HCT116 (cell line): ENCODE measurements around the gene RELCH. TPM values are rescaled to one million over a fixed set of nuclear protein-coding genes. Genes with fewer than 3 reads are reported as not detected.

Source experiments
- ATAC-seq: fragments of 200-7000 bp; cut with Tn5 transposase; 2 replicates; pipeline ENCODE4 v1.9.1; 2020; ENCODE audit warnings: mild to moderate bottlenecking, moderate library complexity
- BruUV-seq: library from RNA; stranded (reverse); fragments of 400-500 nt; replicated peaks from 2 replicates; lab custom pipeline; 2021; lab: Mats Ljungman, UMichigan
- CTCF ChIA-PET: fragments of 300-600 bp; sonication (Branson Sonifier 250); formaldehyde crosslinking; loops from one replicate; lab custom pipeline; 2021; ENCODE audit warnings: antibody characterized with exemption; lab: Charles Lee
- POLR2A ChIA-PET: fragments of 300-600, 350-600 bp; sonication (Branson Sonifier 250); formaldehyde crosslinking; loops from one replicate; lab custom pipeline; 2021; ENCODE audit warnings: antibody characterized with exemption; lab: Charles Lee
- RAD21 ChIA-PET, 2 experiments: fragments of 300-600 bp; sonication (Branson Sonifier 250); formaldehyde crosslinking; loops; one replicate each; lab custom pipeline; 2023; ENCODE audit warnings: low total read pairs in 2 of 2; ENCODE audit not compliant: uncharacterized antibody in 2 of 2, unreplicated experiment in 2 of 2, low non-redundant PET in 1 of 2; lab: Charles Lee
- DNase-seq: peaks from one replicate; pipeline ENCODE4 v3.0.0-alpha.2; 2010; ENCODE audit warnings: low read depth, low spot score
- H2AFZ ChIP-seq: fragments of 200-600 bp; shearing (Covaris generic), sonication (generic); 2 replicates; pipeline ENCODE4 v1.6.1; 2017; ENCODE audit warnings: low read depth, mixed run types, mixed read lengths, antibody characterized with exemption, low read length; ENCODE audit not compliant: poor library complexity, severe bottlenecking
- H3K27ac ChIP-seq: 2 replicates; pipeline ENCODE4 v1.5.1; 2012; ENCODE audit warnings: low read depth, low read length
- H3K27me3 ChIP-seq: fragments of 200-600 bp; sonication (generic); 2 replicates; pipeline ENCODE4 v1.6.1; 2016; ENCODE audit warnings: mixed run types, low read length, mixed read lengths; ENCODE audit not compliant: insufficient read depth
- H3K36me3 ChIP-seq, 2 experiments: fragments of 200-500 bp in 1 of 2; fragments of 200-600 bp in 1 of 2; sonication (Bioruptor generic) in 1 of 2; sonication (generic) in 1 of 2; 2 replicates each; pipeline versions ENCODE4 v1.5.1 to v1.6.1; 2014 to 2016; ENCODE audit warnings: low read length in 2 of 2, inconsistent platforms in 1 of 2, mixed read lengths in 1 of 2, mixed run types in 1 of 2; ENCODE audit not compliant: insufficient read depth in 2 of 2, control insufficient read depth in 1 of 2
- H3K4me1 ChIP-seq, 2 experiments: fragments of 200-600 bp in 1 of 2; sonication (generic) in 1 of 2; 2 replicates each; pipeline versions ENCODE4 v1.5.1 to v1.6.1; 2012 to 2017; ENCODE audit warnings: low read length in 2 of 2, inconsistent platforms in 1 of 2, mild to moderate bottlenecking in 1 of 2, mixed read lengths in 1 of 2, mixed run types in 1 of 2, moderate library complexity in 1 of 2; ENCODE audit not compliant: insufficient read depth in 2 of 2, control insufficient read depth in 1 of 2
- H3K4me2 ChIP-seq: fragments of 200-600 bp; sonication (generic); 2 replicates; pipeline ENCODE4 v1.6.1; 2017; ENCODE audit warnings: mixed run types, low read length, mixed read lengths
- H3K4me3 ChIP-seq, 2 experiments: fragments of 200-600 bp in 1 of 2; sonication (generic) in 1 of 2; replicated peaks in 1 of 2; 2 replicates each; pipeline ENCODE4 v1.5.1; 2011 to 2016; ENCODE audit warnings: low read length in 2 of 2, control low read depth in 1 of 2, low read depth in 1 of 2, mild to moderate bottlenecking in 1 of 2, mixed read lengths in 1 of 2, mixed run types in 1 of 2
- H3K79me2 ChIP-seq: fragments of 200-600 bp; sonication (generic); 2 replicates; pipeline ENCODE4 v1.6.1; 2017; ENCODE audit warnings: mild to moderate bottlenecking, mixed run types, low read length, moderate library complexity, mixed read lengths; ENCODE audit not compliant: insufficient read depth
- H3K9ac ChIP-seq: fragments of 200-600 bp; sonication (generic); 2 replicates; pipeline ENCODE4 v1.6.1; 2016; ENCODE audit warnings: low read length, mixed read lengths
- H3K9me2 ChIP-seq: fragments of 200-600 bp; sonication (generic), shearing (Covaris generic); 2 replicates; pipeline ENCODE4 v1.6.1; 2017; ENCODE audit warnings: mixed run types, mild to moderate bottlenecking, moderate library complexity; ENCODE audit not compliant: insufficient read depth
- H3K9me3 ChIP-seq, 2 experiments: fragments of 200-500 bp in 1 of 2; fragments of 200-600 bp in 1 of 2; sonication (Bioruptor generic) in 1 of 2; sonication (generic) in 1 of 2; 2 replicates each; pipeline ENCODE4 v1.6.1; 2014 to 2017; ENCODE audit warnings: low read length in 2 of 2, mixed read lengths in 2 of 2, inconsistent platforms in 1 of 2, low read depth in 1 of 2, mild to moderate bottlenecking in 1 of 2, mixed run types in 1 of 2, moderate library complexity in 1 of 2; ENCODE audit not compliant: control insufficient read depth in 1 of 2, insufficient read depth in 1 of 2
- H4K20me1 ChIP-seq: fragments of 200-600 bp; sonication (generic), shearing (Covaris generic); 2 replicates; pipeline ENCODE4 v1.6.1; 2017; ENCODE audit warnings: mixed run types, mild to moderate bottlenecking, moderate library complexity; ENCODE audit not compliant: insufficient read depth
- CEBPB ChIP-seq: IDR thresholded peaks from 2 replicates; pipeline ENCODE4 v1.6.1; 2012; ENCODE audit warnings: low read depth
- ELF1 ChIP-seq: IDR thresholded peaks from 2 replicates; pipeline ENCODE4 v1.6.1; 2012; ENCODE audit warnings: low read depth, borderline replicate concordance
- EZH2 ChIP-seq: fragments of 200-600 bp; sonication (generic); IDR thresholded peaks from 2 replicates; pipeline ENCODE4 v1.6.1; 2017; ENCODE audit warnings: antibody characterized with exemption, mixed run types
- FOSL1 ChIP-seq: IDR thresholded peaks from 2 replicates; pipeline ENCODE4 v1.6.1; 2012; ENCODE audit warnings: low read depth
- JUND ChIP-seq: IDR thresholded peaks from 2 replicates; pipeline ENCODE4 v1.6.1; 2012
- RAD21 ChIP-seq: IDR thresholded peaks from 2 replicates; pipeline ENCODE4 v1.6.1; 2012; ENCODE audit warnings: low read depth, mild to moderate bottlenecking
- SIN3A ChIP-seq: IDR thresholded peaks from 2 replicates; pipeline ENCODE4 v1.6.1; 2012; ENCODE audit warnings: low read depth
- SP1 ChIP-seq: IDR thresholded peaks from 2 replicates; pipeline ENCODE4 v1.6.1; 2012; ENCODE audit warnings: low read depth
- SRF ChIP-seq: IDR thresholded peaks from 2 replicates; pipeline ENCODE4 v1.6.1; 2012; ENCODE audit warnings: low read depth
- YY1 ChIP-seq: IDR thresholded peaks from 2 replicates; pipeline ENCODE4 v1.6.1; 2011; ENCODE audit warnings: low read length, low read depth, moderate library complexity, mild to moderate bottlenecking; ENCODE audit not compliant: insufficient replicate concordance; ENCODE audit errors: extremely low read depth
- ZFX ChIP-seq: fragments of 450-650 bp; IDR thresholded peaks from 2 replicates; pipeline ENCODE4 v1.6.1; 2017
- intact Hi-C: fragments of 100-400 bp; cut with micrococcal nuclease; formaldehyde crosslinking; loops from 2 replicates; pipeline ENCODE4 v1.10.0; 2022
- total RNA-seq: library from RNA; stranded (reverse); gene quantifications from one replicate; pipeline ENCODE4 v1.2.1, GENCODE V29; 2021; ENCODE audit not compliant: unreplicated experiment
- TF ChIP-seq, protein P1 (sequence below): IDR thresholded peaks from 2 replicates; pipeline ENCODE4 v1.6.1; 2012
- TF ChIP-seq, protein P2 (sequence below): IDR thresholded peaks from 2 replicates; pipeline ENCODE4 v1.6.1; 2012; ENCODE audit warnings: low read depth
- TF ChIP-seq, protein P3 (sequence below), 3 experiments: fragments of 200-600 bp in 1 of 3; sonication (generic) in 1 of 3; IDR thresholded peaks in 2 of 3; conservative IDR thresholded peaks in 1 of 3; 2 replicates each; pipeline ENCODE4 v1.5.1; 2012 to 2017; ENCODE audit warnings: low read depth in 2 of 3, low read length in 2 of 3, antibody characterized with exemption in 1 of 3, borderline replicate concordance in 1 of 3, control low read depth in 1 of 3, mild to moderate bottlenecking in 1 of 3, mixed read lengths in 1 of 3, mixed run types in 1 of 3, moderate library complexity in 1 of 3; ENCODE audit not compliant: insufficient read depth in 1 of 3
- TF ChIP-seq, protein P4 (sequence below): IDR thresholded peaks from 2 replicates; pipeline ENCODE4 v1.6.1; 2011; ENCODE audit warnings: mild to moderate bottlenecking, low read length, moderate library complexity; ENCODE audit not compliant: insufficient replicate concordance; ENCODE audit errors: extremely low read depth

The RELCH gene
- total RNA-seq, 1 experiment from 2014 or later = 17.4 TPM

DNA sequence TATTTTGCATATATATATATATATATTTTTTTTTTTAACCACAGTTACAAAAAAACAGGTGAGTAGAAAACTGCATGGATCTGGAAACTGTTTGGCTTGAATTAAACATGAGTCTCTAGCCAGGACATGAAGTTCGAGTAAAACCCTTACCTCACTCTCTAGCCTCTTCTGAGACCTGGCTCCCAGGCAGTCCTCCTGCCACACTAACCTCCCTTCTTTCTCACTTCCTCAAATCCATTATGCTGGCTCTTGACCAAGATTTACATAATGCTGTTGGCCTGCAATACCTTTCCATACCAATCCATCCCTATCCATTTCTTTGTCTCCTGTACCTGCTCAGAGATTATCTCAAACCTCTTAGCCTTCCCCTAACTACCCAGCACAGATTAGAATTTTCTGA lies 34.2 kb upstream of the RELCH start:
- RAD21 ChIA-PET = no interaction called here
- Histone ChIP-seq H3K27ac (no peak overlapping the region), H3K4me2 (no peak overlapping the region), H3K9me2 (no peaks in the 10 kb centered on the region), H3K27me3 (no peaks in the 10 kb centered on the region), H3K36me3 (no peaks in the 10 kb centered on the region), H2AFZ (no peak overlapping the region), H3K79me2 (no peaks in the 10 kb centered on the region), H3K9ac (no peak overlapping the region), H3K4me3 (no peak overlapping the region), H3K9me3 (no peaks in the 10 kb centered on the region), H3K4me1 (no peaks in the 10 kb centered on the region), H4K20me1 (no peaks in the 10 kb centered on the region)
- no TSS peak for BruUV-seq
- TF ChIP-seq, protein P1, sequence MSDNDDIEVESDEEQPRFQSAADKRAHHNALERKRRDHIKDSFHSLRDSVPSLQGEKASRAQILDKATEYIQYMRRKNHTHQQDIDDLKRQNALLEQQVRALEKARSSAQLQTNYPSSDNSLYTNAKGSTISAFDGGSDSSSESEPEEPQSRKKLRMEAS = no peak
- TF ChIP-seq ZFX (no peak), FOSL1 (no peak), SRF (no peak), SIN3A (no peak), YY1 (no peak), ELF1 (no peak), EZH2 (no peak), SP1 (no peak), CEBPB (no peak), RAD21 (no peak), JUND (no peak)
- TF ChIP-seq, protein P2, sequence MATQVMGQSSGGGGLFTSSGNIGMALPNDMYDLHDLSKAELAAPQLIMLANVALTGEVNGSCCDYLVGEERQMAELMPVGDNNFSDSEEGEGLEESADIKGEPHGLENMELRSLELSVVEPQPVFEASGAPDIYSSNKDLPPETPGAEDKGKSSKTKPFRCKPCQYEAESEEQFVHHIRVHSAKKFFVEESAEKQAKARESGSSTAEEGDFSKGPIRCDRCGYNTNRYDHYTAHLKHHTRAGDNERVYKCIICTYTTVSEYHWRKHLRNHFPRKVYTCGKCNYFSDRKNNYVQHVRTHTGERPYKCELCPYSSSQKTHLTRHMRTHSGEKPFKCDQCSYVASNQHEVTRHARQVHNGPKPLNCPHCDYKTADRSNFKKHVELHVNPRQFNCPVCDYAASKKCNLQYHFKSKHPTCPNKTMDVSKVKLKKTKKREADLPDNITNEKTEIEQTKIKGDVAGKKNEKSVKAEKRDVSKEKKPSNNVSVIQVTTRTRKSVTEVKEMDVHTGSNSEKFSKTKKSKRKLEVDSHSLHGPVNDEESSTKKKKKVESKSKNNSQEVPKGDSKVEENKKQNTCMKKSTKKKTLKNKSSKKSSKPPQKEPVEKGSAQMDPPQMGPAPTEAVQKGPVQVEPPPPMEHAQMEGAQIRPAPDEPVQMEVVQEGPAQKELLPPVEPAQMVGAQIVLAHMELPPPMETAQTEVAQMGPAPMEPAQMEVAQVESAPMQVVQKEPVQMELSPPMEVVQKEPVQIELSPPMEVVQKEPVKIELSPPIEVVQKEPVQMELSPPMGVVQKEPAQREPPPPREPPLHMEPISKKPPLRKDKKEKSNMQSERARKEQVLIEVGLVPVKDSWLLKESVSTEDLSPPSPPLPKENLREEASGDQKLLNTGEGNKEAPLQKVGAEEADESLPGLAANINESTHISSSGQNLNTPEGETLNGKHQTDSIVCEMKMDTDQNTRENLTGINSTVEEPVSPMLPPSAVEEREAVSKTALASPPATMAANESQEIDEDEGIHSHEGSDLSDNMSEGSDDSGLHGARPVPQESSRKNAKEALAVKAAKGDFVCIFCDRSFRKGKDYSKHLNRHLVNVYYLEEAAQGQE = no peak
- TF ChIP-seq, protein P3, sequence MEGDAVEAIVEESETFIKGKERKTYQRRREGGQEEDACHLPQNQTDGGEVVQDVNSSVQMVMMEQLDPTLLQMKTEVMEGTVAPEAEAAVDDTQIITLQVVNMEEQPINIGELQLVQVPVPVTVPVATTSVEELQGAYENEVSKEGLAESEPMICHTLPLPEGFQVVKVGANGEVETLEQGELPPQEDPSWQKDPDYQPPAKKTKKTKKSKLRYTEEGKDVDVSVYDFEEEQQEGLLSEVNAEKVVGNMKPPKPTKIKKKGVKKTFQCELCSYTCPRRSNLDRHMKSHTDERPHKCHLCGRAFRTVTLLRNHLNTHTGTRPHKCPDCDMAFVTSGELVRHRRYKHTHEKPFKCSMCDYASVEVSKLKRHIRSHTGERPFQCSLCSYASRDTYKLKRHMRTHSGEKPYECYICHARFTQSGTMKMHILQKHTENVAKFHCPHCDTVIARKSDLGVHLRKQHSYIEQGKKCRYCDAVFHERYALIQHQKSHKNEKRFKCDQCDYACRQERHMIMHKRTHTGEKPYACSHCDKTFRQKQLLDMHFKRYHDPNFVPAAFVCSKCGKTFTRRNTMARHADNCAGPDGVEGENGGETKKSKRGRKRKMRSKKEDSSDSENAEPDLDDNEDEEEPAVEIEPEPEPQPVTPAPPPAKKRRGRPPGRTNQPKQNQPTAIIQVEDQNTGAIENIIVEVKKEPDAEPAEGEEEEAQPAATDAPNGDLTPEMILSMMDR (IDR thresholded peaks at IDR 0.05 in 2 of 3, conservative IDR thresholded peaks at IDR 0.05 in 1 of 3; ENCODE audit: borderline replicate concordance in 1 of 3, insufficient read depth in 1 of 3, low read depth in 2 of 3, low read length in 2 of 3) = no peak
- TF ChIP-seq, protein P4, sequence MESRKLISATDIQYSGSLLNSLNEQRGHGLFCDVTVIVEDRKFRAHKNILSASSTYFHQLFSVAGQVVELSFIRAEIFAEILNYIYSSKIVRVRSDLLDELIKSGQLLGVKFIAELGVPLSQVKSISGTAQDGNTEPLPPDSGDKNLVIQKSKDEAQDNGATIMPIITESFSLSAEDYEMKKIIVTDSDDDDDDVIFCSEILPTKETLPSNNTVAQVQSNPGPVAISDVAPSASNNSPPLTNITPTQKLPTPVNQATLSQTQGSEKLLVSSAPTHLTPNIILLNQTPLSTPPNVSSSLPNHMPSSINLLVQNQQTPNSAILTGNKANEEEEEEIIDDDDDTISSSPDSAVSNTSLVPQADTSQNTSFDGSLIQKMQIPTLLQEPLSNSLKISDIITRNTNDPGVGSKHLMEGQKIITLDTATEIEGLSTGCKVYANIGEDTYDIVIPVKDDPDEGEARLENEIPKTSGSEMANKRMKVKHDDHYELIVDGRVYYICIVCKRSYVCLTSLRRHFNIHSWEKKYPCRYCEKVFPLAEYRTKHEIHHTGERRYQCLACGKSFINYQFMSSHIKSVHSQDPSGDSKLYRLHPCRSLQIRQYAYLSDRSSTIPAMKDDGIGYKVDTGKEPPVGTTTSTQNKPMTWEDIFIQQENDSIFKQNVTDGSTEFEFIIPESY = no peak
- no peak for DNase-seq
- intact Hi-C loops = no loop called here
- no peak for ATAC-seq
- POLR2A ChIA-PET = no interaction called here
- CTCF ChIA-PET = no interaction called here
